ENCODE data around the gene KRTAP5-4. TPM values are rescaled to one million over a fixed set of nuclear protein-coding genes. Genes with fewer than 3 reads are reported as not detected.

KRTAP5-4 gene
- total RNA-seq, 2 donors from 2014 or later: not detected

DNA sequence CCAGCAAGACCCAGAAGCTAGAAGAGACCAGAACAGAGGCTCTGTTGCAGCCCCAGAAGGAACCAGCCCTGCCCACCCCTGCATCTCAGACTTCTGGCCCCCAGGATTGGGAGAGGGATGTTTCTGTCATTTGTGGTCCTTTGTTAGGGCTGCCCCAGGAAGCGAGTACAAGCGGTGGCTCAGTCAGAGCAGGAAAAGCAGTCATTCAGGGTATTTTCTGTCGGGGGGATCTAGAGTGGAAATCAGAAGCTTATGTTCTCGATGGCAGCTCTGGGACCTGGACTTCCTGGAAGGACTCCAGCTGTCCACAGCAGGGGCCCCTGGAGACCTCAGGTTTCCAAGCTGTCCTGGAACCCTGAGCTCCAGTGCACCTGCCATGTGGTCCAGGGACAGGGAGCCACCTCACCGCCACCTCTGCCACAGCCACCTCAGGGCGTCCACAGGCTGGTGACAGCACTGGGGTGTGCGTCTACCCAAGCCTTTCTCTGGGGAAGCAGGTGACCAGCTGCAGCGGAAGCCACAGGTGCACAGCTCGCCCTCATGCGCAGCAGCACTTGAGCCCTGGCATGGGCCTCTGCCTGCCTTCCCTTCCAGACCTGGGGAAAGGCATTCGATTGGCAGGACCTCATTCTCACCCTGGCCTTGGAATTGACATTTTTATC lies 10.2 kb upstream of the KRTAP5-4 start:
- H3K36me3 ChIP-seq (replicated peaks in 1 of 2; ENCODE audit: insufficient read depth in 1 of 2, low read depth in 2 of 2): no peaks in the 10 kb centered on the region
- ATAC-seq: peak; percentile 85
- TF ChIP-seq, protein P1, sequence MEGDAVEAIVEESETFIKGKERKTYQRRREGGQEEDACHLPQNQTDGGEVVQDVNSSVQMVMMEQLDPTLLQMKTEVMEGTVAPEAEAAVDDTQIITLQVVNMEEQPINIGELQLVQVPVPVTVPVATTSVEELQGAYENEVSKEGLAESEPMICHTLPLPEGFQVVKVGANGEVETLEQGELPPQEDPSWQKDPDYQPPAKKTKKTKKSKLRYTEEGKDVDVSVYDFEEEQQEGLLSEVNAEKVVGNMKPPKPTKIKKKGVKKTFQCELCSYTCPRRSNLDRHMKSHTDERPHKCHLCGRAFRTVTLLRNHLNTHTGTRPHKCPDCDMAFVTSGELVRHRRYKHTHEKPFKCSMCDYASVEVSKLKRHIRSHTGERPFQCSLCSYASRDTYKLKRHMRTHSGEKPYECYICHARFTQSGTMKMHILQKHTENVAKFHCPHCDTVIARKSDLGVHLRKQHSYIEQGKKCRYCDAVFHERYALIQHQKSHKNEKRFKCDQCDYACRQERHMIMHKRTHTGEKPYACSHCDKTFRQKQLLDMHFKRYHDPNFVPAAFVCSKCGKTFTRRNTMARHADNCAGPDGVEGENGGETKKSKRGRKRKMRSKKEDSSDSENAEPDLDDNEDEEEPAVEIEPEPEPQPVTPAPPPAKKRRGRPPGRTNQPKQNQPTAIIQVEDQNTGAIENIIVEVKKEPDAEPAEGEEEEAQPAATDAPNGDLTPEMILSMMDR (IDR thresholded peaks at IDR 0.05): no peak
- TF ChIP-seq POLR2A (IDR thresholded peaks at IDR 0.05): peak in 2 of 3 donors; percentile 26 to 49
- peaks cover 15% of the 10 kb centered on the region for H3K4me1 ChIP-seq
- no peaks in the 10 kb centered on the region for H3K9me3 ChIP-seq
- H3K27me3 ChIP-seq: no peaks in the 10 kb centered on the region
- WGBS, 2 donors: 31 to 39% methylated on average over 5 to 11 of the region's 11 CpGs
- no peak overlapping the region for H3K4me3 ChIP-seq
- DNase-seq: peak; percentile 66 to 84 (median 80)
- intact Hi-C loops (cut with DNase I): no loop called here
- H3K27ac ChIP-seq: peak overlapping the region in 1 of 4 donors; percentile 55

DNA sequence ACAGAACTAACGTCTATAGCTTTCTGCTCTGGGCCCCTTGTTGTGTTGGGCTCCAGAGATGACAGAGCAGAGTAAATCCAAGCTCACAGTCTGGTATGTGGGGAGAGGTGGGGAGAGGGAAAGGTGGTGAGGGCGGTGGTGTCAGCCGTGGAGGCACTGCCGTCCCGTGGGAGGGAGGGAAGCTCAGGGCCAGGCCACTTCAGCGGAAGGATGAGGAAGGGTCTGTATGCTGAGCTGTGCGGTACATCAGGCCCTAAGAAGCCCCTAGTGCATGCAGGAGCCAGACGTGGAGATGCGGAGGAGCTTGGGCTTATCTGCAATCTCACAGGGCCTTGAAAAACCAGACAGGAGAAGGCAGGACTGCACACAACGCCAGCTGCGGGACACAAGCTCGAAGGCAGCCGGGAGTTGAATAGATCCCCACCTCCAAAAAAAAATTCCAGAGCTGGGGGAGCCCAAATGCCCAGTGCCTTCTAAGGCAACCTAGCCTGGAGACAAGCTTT lies 9.2 kb upstream of the KRTAP5-4 start:
- 77 to 86% methylated on average over 12 to 13 of the region's 13 CpGs for WGBS, 2 donors

DNA sequence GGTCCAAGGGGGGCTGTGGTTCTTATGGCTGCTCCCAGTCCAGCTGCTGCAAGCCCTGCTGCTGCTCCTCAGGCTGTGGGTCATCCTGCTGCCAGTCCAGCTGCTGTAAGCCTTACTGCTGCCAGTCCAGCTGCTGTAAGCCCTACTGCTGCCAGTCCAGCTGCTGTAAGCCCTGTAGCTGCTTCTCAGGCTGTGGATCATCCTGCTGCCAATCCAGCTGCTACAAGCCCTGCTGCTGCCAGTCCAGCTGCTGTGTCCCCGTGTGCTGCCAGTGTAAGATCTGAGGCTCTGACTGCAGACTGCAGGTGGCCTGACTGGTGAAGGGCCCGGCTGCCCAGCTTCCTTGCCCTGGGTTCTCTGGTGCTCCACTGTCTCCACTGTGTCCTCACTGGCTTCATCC lies 8.3 kb upstream of the KRTAP5-4 start:
- intact Hi-C loops (cut with DNase I): no loop called here
- H3K27me3 ChIP-seq: no peaks in the 10 kb centered on the region
- H3K27ac ChIP-seq: no peak overlapping the region
- TF ChIP-seq, protein P1 (IDR thresholded peaks at IDR 0.05): no peak
- no peak for TF ChIP-seq POLR2A (IDR thresholded peaks at IDR 0.05)
- no peaks in the 10 kb centered on the region for H3K9me3 ChIP-seq
- H3K4me1 ChIP-seq: peaks cover 15% of the 10 kb centered on the region
- DNase-seq: no peak
- ATAC-seq: no peak
- no peak overlapping the region for H3K4me3 ChIP-seq
- 84 to 100% methylated on average over 1 to 2 of the region's 2 CpGs for WGBS, 2 donors
- H3K36me3 ChIP-seq (replicated peaks in 1 of 2; ENCODE audit: insufficient read depth in 1 of 2, low read depth in 2 of 2): no peaks in the 10 kb centered on the region

More for the DNA sequence above, 9.2 kb upstream of the KRTAP5-4 start:
- Histone ChIP-seq H3K27ac (no peak overlapping the region), H3K27me3 (no peaks in the 10 kb centered on the region), H3K4me1 (peaks cover 15% of the 10 kb centered on the region), H3K9me3 (no peaks in the 10 kb centered on the region), H3K4me3 (no peak overlapping the region), H3K36me3 (replicated peaks in 1 of 2; ENCODE audit: insufficient read depth in 1 of 2, low read depth in 2 of 2) (no peaks in the 10 kb centered on the region)
- TF ChIP-seq, protein P1 (IDR thresholded peaks at IDR 0.05): no peak
- no peak for TF ChIP-seq POLR2A (IDR thresholded peaks at IDR 0.05)
- ATAC-seq (no peak), DNase-seq (no peak)
- intact Hi-C loops (cut with DNase I): no loop called here

DNA sequence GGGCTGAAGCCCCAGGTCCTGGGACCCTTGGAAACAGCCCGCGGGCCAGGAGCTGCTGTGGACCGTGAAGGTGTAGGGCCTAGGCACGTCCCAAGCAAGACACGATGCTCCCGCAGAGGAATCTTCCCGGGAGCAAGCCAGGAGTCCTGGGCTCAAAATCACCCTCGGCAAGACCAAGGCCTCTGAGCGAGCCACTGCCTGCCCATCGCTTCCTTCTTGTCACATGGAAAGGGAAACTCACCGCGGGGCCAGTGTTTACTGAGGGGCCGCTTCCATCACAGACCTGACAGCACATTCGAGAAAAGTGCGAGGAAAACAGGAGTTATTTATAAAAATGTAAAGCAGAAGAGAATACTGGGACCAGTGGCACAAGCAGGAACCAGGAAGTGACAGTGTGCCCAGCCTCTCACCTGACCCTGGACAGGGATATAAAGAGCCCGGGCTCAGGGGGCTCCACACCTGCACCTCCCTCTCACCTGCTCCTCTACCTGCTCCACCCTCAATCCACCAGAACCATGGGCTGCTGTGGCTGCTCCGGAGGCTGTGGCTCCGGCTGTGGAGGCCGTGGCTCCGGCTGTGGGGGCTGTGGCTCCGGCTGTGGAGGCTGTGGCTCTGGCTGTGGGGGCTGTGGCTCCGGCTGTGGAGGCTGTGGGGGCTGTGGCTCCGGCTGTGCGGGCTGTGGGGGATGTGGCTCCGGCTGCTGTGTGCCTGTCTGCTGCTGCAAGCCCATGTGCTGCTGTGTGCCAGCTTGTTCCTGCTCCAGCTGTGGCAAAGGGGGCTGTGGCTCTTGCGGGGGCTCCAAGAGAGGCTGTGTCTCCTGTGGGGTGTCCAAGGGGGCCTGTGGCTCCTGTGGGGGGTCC lies 7.6 kb upstream of the KRTAP5-4 start, which contains the start of gene KRTAP5-5:
Gene KRTAP5-5, plus strand, starts transcription at position 450 of the 860 bp plus-strand sequence. Its CDS starts 66 bp downstream, at position 516.
- H3K27me3 ChIP-seq: no peaks in the 10 kb centered on the region
- intact Hi-C loops (cut with DNase I): no loop called here
- no peaks in the 10 kb centered on the region for H3K9me3 ChIP-seq
- TF ChIP-seq, protein P1 (IDR thresholded peaks at IDR 0.05): no peak
- TF ChIP-seq POLR2A (IDR thresholded peaks at IDR 0.05): no peak
- DNase-seq: no peak
- WGBS, 2 donors: 67 to 73% methylated on average over 9 to 16 of the region's 26 CpGs
- H3K4me3 ChIP-seq: no peak within 1 kb of the TSS
- ATAC-seq: no peak
- H3K27ac ChIP-seq: no peak within 1 kb of the TSS
- H3K36me3 ChIP-seq (replicated peaks in 1 of 2; ENCODE audit: insufficient read depth in 1 of 2, low read depth in 2 of 2): no peaks in the 10 kb centered on the region
- H3K4me1 ChIP-seq: peaks cover 15% of the 10 kb centered on the region
